HG02763 (cell line): ENCODE measurements around the gene DCUN1D2.
"Not testable (repeated sequence)": the region's sequence is repeated elsewhere in the genome, so short reads cannot be mapped to it uniquely, and the experiment has no call there.

ENCODE experiments used
- ATAC-seq: cut with Tn5 transposase; IDR thresholded peaks from one replicate; pipeline ENCODE4 v1.9.1; 2021; ENCODE audit warnings: mild to moderate bottlenecking, moderate library complexity; ENCODE audit not compliant: unreplicated experiment

Gene DCUN1D2

DNA sequence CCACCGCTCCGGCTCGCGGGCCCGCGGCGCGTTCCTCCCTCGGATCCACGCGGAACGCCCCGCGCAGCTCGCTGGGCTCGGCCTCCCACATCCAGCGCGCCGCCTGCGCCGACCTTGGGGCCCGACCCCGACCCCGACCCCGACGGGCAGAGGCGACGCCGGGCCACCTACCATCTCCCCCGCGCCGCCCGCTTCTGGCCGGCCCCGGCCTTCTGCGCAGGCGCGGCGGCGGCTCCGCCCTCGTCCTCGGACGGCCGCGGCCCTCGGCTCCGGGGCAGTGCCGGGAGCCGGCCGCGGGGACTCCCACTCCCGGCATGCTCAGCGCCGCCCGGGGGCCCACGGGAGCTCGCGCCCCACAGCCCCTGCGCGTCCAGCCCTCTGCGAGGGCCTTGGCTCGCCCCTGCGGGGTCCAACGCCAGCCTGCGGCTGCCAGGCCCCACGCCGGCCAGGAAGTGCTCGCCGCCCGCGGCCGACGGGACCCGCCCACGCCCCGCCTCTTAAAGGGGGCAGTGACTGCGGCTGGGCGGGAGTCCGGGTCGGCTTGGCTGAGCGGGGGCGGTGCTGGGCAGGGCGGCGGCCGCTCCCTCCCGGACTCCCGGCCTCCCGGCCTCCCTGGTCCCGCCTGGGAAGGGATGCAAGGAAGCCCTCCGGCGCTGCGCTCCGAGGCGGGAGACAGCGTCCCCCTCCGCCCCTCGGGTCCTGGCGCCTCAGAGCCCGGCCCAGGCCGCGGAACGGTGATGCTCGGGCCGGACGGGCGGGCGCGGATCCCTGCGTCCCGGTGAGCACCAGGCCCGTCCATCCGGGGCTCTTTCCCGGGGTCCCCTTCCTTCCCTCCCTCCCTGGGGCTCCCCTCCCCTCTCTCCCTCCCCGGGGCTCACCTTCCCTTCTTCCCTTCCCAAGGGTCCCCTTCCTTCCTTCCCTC, at the start of gene DCUN1D2:
DCUN1D2 (minus strand) TSS at position 216 of the 922 bp plus-strand sequence; CDS start at position 174, 42 bp downstream.
- peak; percentile 81 for ATAC-seq

DNA sequence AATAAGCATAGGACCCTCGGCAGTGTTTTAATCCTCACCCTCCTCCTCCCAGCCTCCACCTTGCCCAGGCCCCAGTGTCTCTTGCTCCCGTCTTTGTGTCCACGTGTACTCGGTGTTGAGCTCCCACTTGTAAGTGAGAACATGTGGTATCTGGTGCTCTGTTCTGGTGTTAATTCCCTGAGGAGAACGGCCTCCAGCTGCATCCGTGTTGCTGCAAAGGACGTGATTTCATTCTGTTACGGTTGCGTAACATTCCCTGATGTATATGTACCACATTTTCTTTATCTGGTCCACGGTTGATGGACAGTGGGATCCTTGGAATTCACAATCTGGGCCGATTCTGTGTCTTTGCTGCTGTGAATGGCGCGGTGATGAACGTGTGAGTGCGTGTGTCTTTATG, 49.3 kb upstream of the DCUN1D2 start:
- ATAC-seq = no peak

DNA sequence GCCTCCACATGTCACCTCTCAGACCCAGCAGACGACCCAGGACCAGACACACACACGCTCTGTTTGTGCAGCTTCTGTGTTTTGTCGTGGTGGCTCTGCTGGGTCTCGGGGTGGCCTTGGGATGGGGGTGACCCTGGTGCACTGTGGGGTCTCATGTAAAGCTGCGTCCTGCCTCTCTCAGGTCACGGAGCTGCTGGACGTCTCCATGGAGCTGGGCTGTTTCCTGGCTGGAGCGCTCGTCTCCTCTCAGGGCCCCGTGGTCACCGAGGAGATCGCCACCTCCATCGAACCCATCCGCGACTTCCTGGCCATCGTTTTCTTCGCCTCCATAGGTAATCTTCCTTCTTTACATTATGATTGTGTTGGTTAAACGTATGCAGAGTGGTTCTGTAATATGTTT, 48.7 kb upstream of the DCUN1D2 start:
- ATAC-seq = no peak

DNA sequence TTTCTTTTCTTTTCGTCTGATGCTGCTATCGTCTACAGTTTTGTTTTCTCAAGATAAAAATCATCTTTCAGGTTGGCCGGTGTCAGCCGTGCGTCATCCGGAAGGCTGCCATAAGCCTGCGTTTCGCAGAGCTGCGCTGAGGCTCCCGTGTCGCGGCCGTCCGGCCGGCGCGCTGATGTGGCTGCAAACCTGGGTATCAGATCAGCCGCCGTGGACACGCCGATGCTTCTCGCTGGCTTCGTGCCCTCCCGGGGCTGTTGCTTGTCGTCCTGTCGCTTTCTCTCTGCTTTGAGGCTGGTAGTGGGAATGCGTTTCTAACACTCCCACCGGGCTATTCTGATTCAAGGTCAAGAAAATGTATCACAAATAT, 48.2 kb upstream of the DCUN1D2 start:
- no peak for ATAC-seq

DNA sequence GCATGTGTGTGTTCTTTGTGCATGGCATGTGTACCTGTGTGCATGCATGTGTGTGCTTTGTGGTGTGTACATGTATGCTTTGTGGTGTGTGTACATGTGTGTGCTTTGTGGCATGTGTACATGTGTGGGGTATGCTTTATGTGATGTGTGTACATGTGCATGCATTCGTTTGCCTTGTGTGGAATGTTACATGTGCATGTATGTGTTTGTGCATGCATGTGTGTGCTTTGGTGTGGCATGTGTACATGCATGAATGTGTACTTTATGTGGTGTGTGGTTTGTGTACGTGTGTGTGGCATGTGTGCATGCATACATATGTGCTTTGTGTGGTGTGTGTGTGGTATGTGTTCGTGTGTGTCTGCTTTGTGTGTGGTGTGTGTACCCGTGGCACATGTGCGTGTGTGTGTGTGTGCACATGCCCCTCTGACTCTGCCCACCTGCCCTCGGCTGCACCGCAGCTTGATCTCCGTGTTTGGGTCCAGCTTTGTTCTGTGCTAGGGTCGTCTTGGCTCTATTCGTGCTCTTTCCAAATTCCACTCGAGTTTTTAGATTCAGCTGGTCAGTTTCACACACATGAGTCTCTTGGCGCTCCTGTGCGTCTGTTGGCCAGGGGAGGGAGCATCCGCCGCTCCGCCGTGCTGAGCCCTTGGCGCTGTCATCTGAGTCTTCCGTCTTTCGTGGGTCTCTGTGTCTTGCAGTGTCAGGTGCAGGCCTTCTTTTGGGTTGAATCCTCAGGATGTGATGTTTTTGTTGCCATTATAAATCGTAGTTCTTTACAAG, 47.6 kb upstream of the DCUN1D2 start:
- no peak for ATAC-seq

DNA sequence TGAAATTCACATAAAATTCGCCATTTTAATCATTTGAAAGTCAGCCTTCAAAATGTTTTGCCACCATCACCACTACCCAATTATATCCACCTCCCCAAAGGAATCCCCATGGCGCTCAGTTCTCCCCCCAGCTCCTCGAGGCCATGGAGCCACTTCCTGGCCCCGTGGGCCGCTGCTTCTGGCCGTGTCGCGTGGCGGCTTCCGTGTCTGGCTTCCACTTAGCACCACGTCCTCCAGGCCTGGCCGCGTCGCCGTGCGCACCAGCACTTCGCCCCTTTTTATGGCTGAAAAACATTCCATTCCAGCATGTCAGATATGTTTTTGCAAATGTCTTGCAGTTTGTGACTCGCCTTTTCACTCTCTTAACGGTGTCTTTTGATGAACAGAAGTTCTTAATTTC, 46.7 kb upstream of the DCUN1D2 start:
- no peak for ATAC-seq

DNA sequence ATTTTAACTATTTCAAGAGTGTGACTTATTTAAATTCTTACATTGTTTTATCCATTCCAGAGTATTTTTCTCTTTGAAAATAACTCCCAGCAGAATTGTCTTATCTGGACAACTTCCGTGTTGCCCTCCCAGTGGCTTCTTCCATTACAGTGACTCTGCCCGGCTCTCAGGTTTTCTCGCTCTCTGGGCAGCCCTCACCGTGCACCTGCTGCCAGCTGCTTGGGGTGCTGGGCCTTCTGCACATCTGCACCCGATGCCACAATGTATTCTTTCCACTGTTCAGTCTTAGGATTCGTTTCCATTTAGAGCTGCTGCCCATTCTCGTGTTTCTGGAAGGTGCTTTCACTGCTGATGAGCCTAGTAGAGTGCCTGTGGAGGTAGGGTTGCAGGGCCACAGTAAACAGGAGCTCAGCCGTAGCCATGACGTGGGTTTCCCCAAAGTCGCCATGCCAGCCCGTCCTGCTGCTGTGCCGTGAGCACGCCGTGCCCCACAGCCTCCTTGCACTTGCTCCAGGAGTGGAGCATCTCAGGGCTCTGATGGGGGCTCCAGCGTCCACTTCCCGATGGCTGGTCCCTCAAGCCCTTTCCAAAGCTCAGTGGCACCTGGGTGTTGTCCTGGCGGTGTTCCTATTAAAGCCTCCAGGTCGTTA, 46.1 kb upstream of the DCUN1D2 start:
- ATAC-seq = no peak

DNA sequence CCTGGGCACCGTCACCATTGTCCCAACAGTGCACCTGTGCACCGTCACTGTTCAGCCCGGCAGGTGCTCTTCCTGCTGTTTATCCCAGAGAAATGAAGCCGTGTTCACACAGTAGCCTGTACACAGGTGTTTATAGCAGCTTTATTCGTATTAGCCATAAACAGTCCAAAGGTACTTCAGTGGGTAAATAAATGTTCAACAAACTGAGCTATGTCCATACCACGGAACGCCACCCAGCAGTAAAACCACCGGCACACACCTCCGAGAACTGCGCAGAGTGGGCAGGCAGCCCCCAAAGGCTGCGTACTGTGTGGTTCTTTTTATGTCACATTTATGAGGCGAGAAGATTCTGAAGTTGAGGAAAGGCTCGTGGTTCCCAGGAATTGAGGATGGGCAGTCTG, 44.9 kb upstream of the DCUN1D2 start:
- no peak for ATAC-seq

DNA sequence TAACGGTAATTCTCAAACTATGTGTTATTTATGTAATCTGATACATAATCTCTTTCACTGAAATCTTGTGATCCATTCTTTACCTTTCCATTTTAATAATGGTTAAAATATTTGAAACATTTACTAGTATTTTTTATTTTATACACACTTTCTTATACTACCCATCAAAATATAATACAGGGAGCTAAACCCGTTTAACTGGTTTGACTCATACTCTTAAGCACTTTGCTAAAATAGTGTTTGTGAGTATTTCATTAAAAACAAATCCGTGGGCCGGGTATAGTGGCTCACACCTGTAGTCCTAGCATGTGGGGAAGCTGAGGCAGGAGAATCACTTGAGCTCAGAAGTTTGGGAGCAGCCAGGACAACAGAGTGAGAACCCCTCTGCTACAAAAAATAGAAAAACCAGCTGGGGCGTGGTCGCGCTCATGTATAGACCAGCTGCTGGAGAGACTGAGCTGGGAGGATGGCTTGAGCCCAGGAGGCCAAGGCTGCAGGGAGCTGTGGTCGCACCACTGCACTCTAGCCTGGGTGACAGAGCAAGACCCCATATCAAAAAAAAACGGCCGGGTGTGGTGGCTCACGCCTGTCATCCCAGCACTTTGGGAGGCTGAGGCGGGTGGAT, 43.8 kb upstream of the DCUN1D2 start:
- ATAC-seq = no peak

DNA sequence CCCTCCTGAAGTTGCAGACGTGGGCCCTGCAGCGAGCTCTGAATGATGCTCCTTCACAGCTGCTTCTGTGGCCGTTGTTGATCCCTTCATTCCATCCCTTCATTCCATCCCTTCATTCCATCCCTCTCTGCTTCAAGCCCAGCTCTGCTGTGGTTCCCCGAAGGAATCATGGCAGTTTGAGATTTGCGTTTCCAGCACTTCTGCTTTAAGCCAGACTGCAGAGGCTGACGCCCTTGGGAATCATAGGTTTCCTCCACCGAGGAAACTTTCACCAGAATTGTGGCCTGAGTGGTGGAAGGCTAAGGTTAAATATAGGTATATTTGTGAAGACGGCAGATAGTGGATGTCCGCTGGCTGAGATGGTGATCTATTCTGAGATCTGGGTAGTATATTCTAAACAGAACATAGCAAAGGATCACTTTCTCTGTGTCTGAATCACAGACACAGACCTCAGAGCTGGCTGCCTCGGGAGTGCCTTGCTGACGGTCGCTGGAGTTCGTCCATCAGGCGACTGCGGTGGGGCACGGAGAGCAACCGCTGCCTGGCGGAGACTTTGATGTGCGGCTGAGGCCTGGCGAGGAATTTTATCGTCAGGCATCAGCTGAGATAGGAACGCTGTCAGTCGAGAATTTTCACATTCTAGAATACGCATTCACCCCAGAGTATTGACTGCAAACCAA, 42.8 kb upstream of the DCUN1D2 start:
- ATAC-seq = no peak

DNA sequence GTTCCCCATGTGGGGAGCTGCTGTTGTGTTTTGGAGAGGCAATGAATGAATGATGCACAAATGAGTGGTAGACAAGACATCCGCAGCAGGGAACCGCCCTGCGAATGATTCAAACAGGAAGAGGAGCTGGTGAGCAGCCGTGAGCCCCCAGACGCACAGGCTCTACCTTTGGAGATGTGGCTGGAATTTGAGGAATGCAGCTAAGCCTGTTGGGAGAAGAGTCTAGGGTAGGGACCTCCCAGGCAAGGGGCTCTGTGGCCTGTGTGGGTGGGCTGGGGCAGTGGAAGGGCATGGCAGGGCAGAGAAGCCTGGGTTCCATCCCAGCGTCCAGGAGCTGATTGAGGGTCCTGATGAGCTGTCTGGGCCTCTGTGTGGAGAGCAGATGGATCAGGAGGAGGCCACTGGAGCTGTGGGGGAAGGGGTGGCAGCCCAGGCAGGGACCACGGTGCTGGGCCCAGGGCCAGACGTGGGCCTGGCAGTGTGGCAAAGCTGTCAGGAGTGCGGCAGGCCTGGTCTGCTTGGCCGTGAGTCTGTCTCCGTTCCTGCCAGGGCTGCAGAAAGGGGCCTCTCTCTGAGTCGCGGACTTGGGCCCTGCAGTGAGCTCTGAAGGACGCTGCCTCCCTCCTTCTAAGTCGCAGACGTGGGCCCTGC, 41.8 kb upstream of the DCUN1D2 start:
- no peak for ATAC-seq

DNA sequence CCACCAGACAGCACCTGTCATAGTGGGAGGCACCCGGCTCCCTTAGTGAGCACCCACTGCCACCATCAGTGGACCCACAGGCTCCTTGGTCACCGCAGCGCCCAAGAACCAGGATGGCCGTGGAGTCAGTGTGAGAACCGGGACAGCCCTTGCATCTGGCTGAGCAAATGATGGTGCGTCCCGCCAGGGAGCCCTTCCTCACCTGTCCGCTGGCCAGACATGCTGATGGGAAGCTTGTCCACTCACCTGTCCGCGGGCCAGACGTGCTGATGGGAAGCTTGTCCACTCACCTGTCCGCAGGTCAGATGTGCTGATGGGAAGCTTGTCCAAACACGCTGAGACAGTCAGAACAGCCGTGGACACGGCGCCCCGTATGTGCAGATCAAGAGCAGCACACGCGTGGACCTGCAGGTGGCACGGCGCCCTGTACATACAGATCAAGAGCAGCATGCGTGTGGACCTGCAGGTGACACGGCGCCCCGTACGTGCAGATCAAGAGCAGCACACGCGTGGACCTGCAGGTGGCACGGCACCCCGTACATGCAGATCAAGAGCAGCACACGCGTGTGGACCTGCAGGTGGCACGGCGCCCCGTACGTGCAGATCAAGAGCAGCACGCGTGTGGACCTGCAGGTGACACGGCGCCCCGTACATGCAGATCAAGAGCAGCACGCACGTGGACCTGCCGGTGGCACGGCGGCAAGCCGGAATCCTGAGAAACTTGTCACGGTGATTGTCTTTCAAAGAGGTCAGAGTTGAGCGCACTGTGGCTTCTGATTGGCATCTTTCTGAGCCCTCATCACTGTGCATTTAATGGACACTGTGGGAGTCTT, 40.7 kb upstream of the DCUN1D2 start:
- ATAC-seq = no peak

DNA sequence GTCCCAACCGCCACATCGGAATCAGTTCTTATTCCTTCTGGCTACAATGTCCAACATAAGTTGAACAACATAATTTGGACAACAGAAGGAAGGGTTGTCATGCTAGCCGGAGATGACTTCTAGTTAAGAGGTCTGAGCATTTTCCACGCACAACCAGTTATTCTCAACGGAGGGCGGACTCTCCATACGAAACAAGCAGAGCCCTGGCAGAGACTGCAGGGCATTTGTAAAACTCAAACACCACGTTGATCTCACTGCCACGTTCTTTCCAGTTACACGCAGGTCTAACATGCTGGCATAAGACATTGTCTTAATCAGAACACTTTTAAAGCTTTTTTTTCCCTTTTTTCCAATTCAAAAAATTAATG, 38.3 kb upstream of the DCUN1D2 start:
- ATAC-seq = no peak

DNA sequence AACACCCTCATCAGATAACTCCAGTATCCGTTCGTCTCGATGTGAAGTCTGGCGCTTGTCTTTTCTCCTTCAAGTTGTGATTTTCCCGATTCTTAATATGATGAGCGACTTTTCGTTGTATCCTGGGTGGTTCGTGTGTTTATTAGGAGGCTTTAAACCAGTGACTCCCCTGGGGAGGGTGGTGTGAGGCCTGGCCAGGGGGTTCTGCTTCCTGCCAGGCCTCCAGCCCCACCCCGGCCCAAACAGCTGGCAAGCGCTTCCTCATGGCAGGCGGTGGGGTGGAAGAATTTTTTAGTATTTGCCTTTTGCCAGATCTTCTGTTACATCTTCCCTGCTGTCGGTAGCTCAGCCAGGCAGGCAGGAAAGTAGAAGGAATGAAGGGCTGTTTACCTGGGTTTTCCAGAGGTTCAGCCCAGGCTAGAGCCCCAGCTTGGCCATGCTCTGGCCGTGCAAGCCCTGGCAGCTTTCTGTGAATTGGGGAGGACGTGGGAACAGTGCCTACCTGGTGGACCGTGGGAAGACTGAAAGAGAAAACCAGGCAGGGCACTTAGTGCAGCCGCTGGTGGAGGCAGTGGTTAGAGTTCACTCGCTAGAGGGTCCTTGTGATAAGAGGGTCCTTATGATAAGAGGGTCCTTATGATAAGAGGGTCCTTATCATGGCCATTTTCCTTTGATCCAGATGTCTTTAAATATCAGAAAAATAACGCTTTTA, 37.7 kb upstream of the DCUN1D2 start:
- no peak for ATAC-seq

DNA sequence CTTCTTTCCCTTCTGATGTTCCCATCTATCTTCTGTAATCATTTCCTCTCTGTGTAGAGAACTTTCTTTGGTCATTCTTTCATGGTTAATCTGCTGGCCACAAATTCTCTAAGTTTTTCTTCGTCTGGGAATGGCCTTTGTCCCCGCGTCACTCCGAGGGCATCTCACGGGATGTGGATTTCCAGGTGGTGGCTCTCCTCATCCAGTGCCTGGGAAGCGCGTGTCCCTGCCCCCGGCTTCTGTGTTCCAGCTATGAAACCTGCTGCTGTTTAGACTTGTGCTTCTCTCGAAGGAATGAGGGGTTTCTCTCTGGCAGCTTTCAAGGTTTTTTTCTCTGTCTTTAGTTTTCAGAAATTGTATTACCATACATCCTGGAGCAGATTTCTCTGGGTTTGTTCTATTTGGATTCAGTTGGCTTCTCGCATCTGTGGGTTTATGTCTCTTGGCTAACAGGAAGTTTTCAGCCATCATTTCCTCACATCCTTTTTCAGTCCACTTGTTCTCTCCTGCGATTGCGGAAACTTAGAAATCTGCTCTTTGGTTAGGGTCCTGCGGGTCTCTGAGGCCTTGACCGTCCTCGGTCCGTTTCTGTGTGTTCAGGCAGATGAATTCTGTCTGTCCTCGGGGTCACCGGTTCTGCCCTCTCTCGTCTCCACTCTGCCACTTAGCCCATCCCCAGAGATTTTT, 36.9 kb upstream of the DCUN1D2 start:
- ATAC-seq = no peak

DNA sequence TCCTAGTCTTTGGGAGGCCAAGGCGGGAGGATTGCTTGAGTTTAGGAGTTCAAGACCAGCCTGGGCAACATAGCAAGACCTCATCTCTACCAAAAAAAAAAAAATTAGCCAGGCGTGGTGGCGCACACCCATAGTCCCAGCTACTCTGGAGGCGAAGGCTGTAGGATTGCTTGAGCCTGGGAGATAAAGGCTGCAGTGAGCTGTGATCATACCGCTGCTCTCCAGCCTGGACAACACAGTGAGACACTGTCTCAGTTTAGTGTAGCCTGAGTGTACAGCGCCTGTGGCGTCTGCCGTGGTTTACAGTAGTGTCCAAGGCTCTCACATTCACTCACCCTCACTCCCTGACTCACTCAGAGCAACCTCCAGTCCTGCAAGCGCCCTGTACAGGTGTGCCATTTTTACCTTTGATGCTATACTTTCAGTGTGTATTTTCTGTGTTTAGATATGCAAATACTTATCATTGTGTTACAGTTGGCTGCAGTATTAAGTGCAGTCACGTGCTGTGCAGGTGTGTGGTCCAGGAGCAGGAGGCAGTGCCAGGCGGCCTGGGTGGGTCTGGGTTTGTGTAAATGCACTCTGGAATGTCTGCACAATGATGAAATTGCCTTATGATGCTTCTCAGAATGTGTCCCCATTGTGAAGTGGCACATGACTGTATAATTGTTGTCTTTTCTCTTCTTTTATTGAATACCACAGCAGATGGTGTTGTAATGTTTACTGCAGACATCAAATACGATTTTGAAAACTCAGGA, 36.1 kb upstream of the DCUN1D2 start:
- ATAC-seq = no peak

DNA sequence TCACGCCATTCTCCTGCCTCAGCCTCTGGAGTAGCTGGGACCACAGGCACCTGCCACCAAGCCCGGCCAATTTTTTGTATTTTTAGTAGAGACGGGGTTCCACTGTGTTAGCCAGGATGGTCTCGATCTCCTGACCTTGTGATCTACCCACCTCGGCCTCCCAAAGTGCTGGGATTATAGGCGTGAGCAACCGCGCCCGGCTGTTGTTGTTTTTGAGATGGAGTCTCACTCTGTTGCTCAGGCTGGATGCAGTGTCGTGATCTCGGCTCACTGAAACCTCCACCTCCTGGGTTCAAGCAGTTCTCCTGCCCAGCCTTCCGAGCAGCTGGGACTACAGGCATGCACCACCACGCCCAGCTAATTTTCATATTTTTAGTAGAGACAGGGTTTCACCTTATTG, 31.9 kb upstream of the DCUN1D2 start:
- not testable (repeated sequence) for ATAC-seq
